HG03457 (cell line): ENCODE measurements around the gene PPARGC1A.

Experiments
- ATAC-seq: cut with Tn5 transposase; IDR thresholded peaks from one replicate; pipeline ENCODE4 v1.9.1; 2021; ENCODE audit warnings: moderate number of reproducible peaks; ENCODE audit not compliant: unreplicated experiment

PPARGC1A gene

GRCh38 chr4:23909671-23910070, 19.8 kb upstream of the PPARGC1A start:
- ATAC-seq, result no peak

- ATAC-seq, result no peak
Observed at GRCh38 chr4:23906839-23907238, 17.0 kb upstream of the PPARGC1A start.

- no peak for ATAC-seq
Observed at GRCh38 chr4:23904639-23905071, 14.8 kb upstream of the PPARGC1A start.

GRCh38 chr4:23903859-23904438, 14.1 kb upstream of the PPARGC1A start:
- ATAC-seq, result no peak

GRCh38 chr4:23902222-23902804, 12.5 kb upstream of the PPARGC1A start:
- no peak for ATAC-seq

- no peak for ATAC-seq
Observed at GRCh38 chr4:23900636-23901035, 10.8 kb upstream of the PPARGC1A start.

- ATAC-seq, result no peak
Observed at GRCh38 chr4:23899565-23899964, 9.7 kb upstream of the PPARGC1A start.

- no peak for ATAC-seq
Observed at GRCh38 chr4:23897564-23898109, 7.8 kb upstream of the PPARGC1A start.

GRCh38 chr4:23894021-23894420, 4.2 kb upstream of the PPARGC1A start:
- no peak for ATAC-seq

- no peak for ATAC-seq
Observed at GRCh38 chr4:23891064-23891421, 1.2 kb upstream of the PPARGC1A start.

GRCh38 chr4:23890369-23891063, 669 bp upstream of the PPARGC1A start:
- ATAC-seq, result no peak

GRCh38 chr4:23889391-23889790, 456 bp downstream of the PPARGC1A start:
- no peak for ATAC-seq

- no peak for ATAC-seq
Observed at GRCh38 chr4:23888421-23889319, 1.2 kb downstream of the PPARGC1A start.

GRCh38 chr4:23887989-23888388, 1.9 kb downstream of the PPARGC1A start:
- no peak for ATAC-seq

GRCh38 chr4:23887173-23887572, 2.7 kb downstream of the PPARGC1A start:
- no peak for ATAC-seq

GRCh38 chr4:23885943-23886590, 3.8 kb downstream of the PPARGC1A start:
- no peak for ATAC-seq

GRCh38 chr4:23884741-23885140, 5.1 kb downstream of the PPARGC1A start:
- no peak for ATAC-seq

GRCh38 chr4:23884261-23884660, 5.6 kb downstream of the PPARGC1A start:
- no peak for ATAC-seq

GRCh38 chr4:23882976-23883531, 6.8 kb downstream of the PPARGC1A start:
- ATAC-seq, result no peak

GRCh38 chr4:23881674-23882337, 8.0 kb downstream of the PPARGC1A start:
- no peak for ATAC-seq
